OCI-LY7 (cell line): ENCODE measurements around the gene C1orf174. TPM values are rescaled to one million over a fixed set of nuclear protein-coding genes. Genes with fewer than 3 reads are reported as not detected.

Experiments used
- BruUV-seq: library from RNA; stranded (reverse); fragments of 400-500 nt; replicated peaks from 2 replicates; lab custom pipeline; 2021; lab: Mats Ljungman, UMichigan
- CTCF ChIA-PET: fragments of 300-600 bp; sonication (Branson Sonifier 250); formaldehyde crosslinking; loops from one replicate; lab custom pipeline; 2022; ENCODE audit warnings: antibody characterized with exemption; ENCODE audit not compliant: unreplicated experiment; lab: Charles Lee
- POLR2A ChIA-PET: fragments of 300-600 bp; sonication (Branson Sonifier 250); formaldehyde crosslinking; loops from one replicate; lab custom pipeline; 2022; ENCODE audit warnings: antibody characterized with exemption; lab: Charles Lee
- DNase-seq: peaks from one replicate; pipeline ENCODE4 v3.0.0-alpha.2; 2015; ENCODE audit warnings: low spot score
- H2AFZ ChIP-seq: fragments of 200-600 bp; sonication (generic), shearing (Covaris generic); 2 replicates; pipeline ENCODE4 v1.6.1; 2014; ENCODE audit warnings: mild to moderate bottlenecking, antibody characterized with exemption, low read length, moderate library complexity
- H3K27ac ChIP-seq: fragments of 200-600 bp; sonication (generic); 2 replicates; pipeline ENCODE4 v1.5.1; 2014; ENCODE audit warnings: mixed run types, low read depth, mild to moderate bottlenecking, moderate library complexity, low read length, inconsistent platforms; ENCODE audit not compliant: poor library complexity, severe bottlenecking
- H3K36me3 ChIP-seq: fragments of 200-600 bp; sonication (generic); 2 replicates; pipeline ENCODE4 v1.6.1; 2014; ENCODE audit warnings: mild to moderate bottlenecking, antibody characterized with exemption, low read length, moderate library complexity, mixed read lengths; ENCODE audit not compliant: insufficient read depth
- H3K4me1 ChIP-seq: fragments of 200-600 bp; sonication (generic); 2 replicates; pipeline ENCODE4 v1.5.1; 2014; ENCODE audit warnings: mild to moderate bottlenecking, low read length; ENCODE audit not compliant: insufficient read depth, poor library complexity, severe bottlenecking
- H3K4me2 ChIP-seq: fragments of 200-600 bp; sonication (generic); 2 replicates; pipeline ENCODE4 v1.6.1; 2014; ENCODE audit warnings: mild to moderate bottlenecking, low read length
- H3K4me3 ChIP-seq: fragments of 200-600 bp; sonication (generic); 2 replicates; pipeline ENCODE4 v1.5.1; 2014; ENCODE audit warnings: mild to moderate bottlenecking, low read depth, low read length; ENCODE audit not compliant: poor library complexity, severe bottlenecking
- H3K79me2 ChIP-seq: fragments of 200-600 bp; sonication (generic); 2 replicates; pipeline ENCODE4 v1.6.1; 2016; ENCODE audit warnings: low read depth, mild to moderate bottlenecking, low read length, moderate library complexity, mixed read lengths; ENCODE audit not compliant: insufficient read depth
- H3K9me2 ChIP-seq: fragments of 200-600 bp; sonication (generic); 2 replicates; pipeline ENCODE4 v1.6.1; 2016; ENCODE audit warnings: mild to moderate bottlenecking, low read length, mixed read lengths; ENCODE audit not compliant: insufficient read depth
- H3K9me3 ChIP-seq: fragments of 200-600 bp; sonication (generic); 2 replicates; pipeline ENCODE4 v1.6.1; 2014; ENCODE audit warnings: mild to moderate bottlenecking, mixed run types, low read length, mixed read lengths
- H4K20me1 ChIP-seq: fragments of 200-600 bp; sonication (generic); 2 replicates; pipeline ENCODE4 v1.6.1; 2014; ENCODE audit warnings: mild to moderate bottlenecking, antibody characterized with exemption, low read length, moderate library complexity, mixed read lengths; ENCODE audit not compliant: insufficient read depth
- CTCF ChIP-seq: fragments of 200-600 bp; sonication (generic); conservative IDR thresholded peaks from 2 replicates; pipeline ENCODE4 v1.5.1; 2014; ENCODE audit warnings: mild to moderate bottlenecking, antibody characterized with exemption, low read length, moderate library complexity, mixed read lengths
- EZH2phosphoT487 ChIP-seq: fragments of 200-600 bp; sonication (generic); IDR thresholded peaks from 2 replicates; pipeline ENCODE4 v1.6.1; 2018; ENCODE audit warnings: low read depth, borderline replicate concordance, mild to moderate bottlenecking, mixed run types, antibody characterized with exemption, low read length, moderate library complexity, mixed read lengths
- intact Hi-C: fragments of 100-400 bp; cut with micrococcal nuclease; formaldehyde crosslinking; loops from one replicate; pipeline ENCODE4 v1.10.0; 2022; ENCODE audit not compliant: unreplicated experiment
- total RNA-seq, 2 experiments: library from RNA; depleted of rRNA in 1 of 2; stranded (reverse); fragments of >200 nt in 1 of 2; shearing (Covaris generic) in 1 of 2; gene quantifications; 2 replicates each; pipeline ENCODE4 v1.2.3, GENCODE V29; 2014 to 2022

The C1orf174 gene
- total RNA-seq, 2 experiments from 2014 or later, result 39.0 to 59.5 TPM

GRCh38 chr1:3880429-3881192, 19.5 kb downstream of the C1orf174 start:
- H3K9me3 ChIP-seq, result no peaks in the 10 kb centered on the region
- TF ChIP-seq CTCF (no peak), EZH2phosphoT487 (no peak)
- H3K27ac ChIP-seq, result no peak overlapping the region
- H3K36me3 ChIP-seq, result peaks cover 49% of the 10 kb centered on the region
- H3K4me2 ChIP-seq, result no peak overlapping the region; the same call in 1 of the 2 replicates
- no peak overlapping the region for H2AFZ ChIP-seq
- no peaks in the 10 kb centered on the region for H3K79me2 ChIP-seq
- H4K20me1 ChIP-seq, result no peaks in the 10 kb centered on the region
- intact Hi-C loops, result no loop called here
- peaks cover 10% of the 10 kb centered on the region for H3K4me1 ChIP-seq
- BruUV-seq, result no TSS peak
- ChIA-PET POLR2A (interaction anchor here (0.5 kb wide), 1 partner anchor 709 kb away, joined by 3 read pairs; no protein-coding TSS in a partner anchor), CTCF (no interaction called here)
- H3K4me3 ChIP-seq, result no peak overlapping the region
- DNase-seq, result no peak
- H3K9me2 ChIP-seq, result no peaks in the 10 kb centered on the region

GRCh38 chr1:3879787-3880428, 20.2 kb downstream of the C1orf174 start:
- Histone ChIP-seq H2AFZ (no peak overlapping the region), H3K36me3 (peaks cover 50% of the 10 kb centered on the region), H3K4me3 (no peak overlapping the region), H3K4me1 (peaks cover 10% of the 10 kb centered on the region), H3K79me2 (no peaks in the 10 kb centered on the region), H3K4me2 (no peak overlapping the region), H3K27ac (no peak overlapping the region), H3K9me2 (no peaks in the 10 kb centered on the region), H3K9me3 (no peaks in the 10 kb centered on the region), H4K20me1 (no peaks in the 10 kb centered on the region)
- ChIA-PET POLR2A (interaction anchor here (0.5 kb wide), 1 partner anchor 204 kb away, joined by 5 read pairs; no protein-coding TSS in a partner anchor), CTCF (no interaction called here)
- no peak for TF ChIP-seq CTCF
- no peak for TF ChIP-seq EZH2phosphoT487
- BruUV-seq, result no TSS peak
- DNase-seq, result no peak
- intact Hi-C loops, result no loop called here
